ENCODE results near the gene LIN7A.

- TF ChIP-seq, protein P1, sequence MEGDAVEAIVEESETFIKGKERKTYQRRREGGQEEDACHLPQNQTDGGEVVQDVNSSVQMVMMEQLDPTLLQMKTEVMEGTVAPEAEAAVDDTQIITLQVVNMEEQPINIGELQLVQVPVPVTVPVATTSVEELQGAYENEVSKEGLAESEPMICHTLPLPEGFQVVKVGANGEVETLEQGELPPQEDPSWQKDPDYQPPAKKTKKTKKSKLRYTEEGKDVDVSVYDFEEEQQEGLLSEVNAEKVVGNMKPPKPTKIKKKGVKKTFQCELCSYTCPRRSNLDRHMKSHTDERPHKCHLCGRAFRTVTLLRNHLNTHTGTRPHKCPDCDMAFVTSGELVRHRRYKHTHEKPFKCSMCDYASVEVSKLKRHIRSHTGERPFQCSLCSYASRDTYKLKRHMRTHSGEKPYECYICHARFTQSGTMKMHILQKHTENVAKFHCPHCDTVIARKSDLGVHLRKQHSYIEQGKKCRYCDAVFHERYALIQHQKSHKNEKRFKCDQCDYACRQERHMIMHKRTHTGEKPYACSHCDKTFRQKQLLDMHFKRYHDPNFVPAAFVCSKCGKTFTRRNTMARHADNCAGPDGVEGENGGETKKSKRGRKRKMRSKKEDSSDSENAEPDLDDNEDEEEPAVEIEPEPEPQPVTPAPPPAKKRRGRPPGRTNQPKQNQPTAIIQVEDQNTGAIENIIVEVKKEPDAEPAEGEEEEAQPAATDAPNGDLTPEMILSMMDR (IDR thresholded peaks at IDR 0.05; ENCODE audit: low read depth, low read length), result no peak
- TF ChIP-seq EZH2phosphoT487 (IDR thresholded peaks at IDR 0.05; ENCODE audit: low read depth), result no peak
These were observed 191.8 kb downstream of the LIN7A start for GRCh38 chr12:80745851-80746505.

Measured in OCI-LY3 (cell line).